ENCODE measurements around the gene SLC4A4.

GRCh38 chr4:71518283-71518989 is 179.6 kb downstream of the SLC4A4 start:
- TF ChIP-seq CTCF (IDR thresholded peaks at IDR 0.05 in 4 of 5, conservative IDR thresholded peaks at IDR 0.05 in 1 of 5), result no peak
- TF ChIP-seq POLR2A (IDR thresholded peaks at IDR 0.05), result no peak

Measured in gastrocnemius medialis (tissue), 4 donors.